NT2/D1 (cell line): ENCODE data around the gene MT1A.

Experiments used
- SUZ12 ChIP-seq: IDR thresholded peaks from 2 replicates; pipeline ENCODE4 v1.6.1; 2011; ENCODE audit not compliant: insufficient read length, insufficient read depth; ENCODE audit errors: extremely low read depth
- YY1 ChIP-seq: IDR thresholded peaks from 2 replicates; pipeline ENCODE4 v1.6.1; 2011; ENCODE audit not compliant: insufficient read length, insufficient read depth
- ZNF274 ChIP-seq: IDR thresholded peaks from 2 replicates; pipeline ENCODE4 v1.6.1; 2011; ENCODE audit warnings: mild to moderate bottlenecking, low read depth, low read length

- no peak for TF ChIP-seq YY1
- no peak for TF ChIP-seq ZNF274
- no peak for TF ChIP-seq SUZ12
Observed at GRCh38 chr16:56682703-56683397, 44.4 kb downstream of the MT1A start.
